Stomach smooth muscle (tissue), 2 donors: ENCODE data around the gene ZNF212.
A peak's percentile ranks its signal among the peaks of the same experiment; 100 is the strongest.
"Not testable (repeated sequence)": the region's sequence is repeated elsewhere in the genome, so short reads cannot be mapped to it uniquely, and the experiment has no call there.

Experiments used
- H3K27ac ChIP-seq: one replicate; pipeline ENCODE4 v1.7.0; 2013; ENCODE audit warnings: mild to moderate bottlenecking, low read length, inconsistent platforms
- H3K27me3 ChIP-seq, 2 donors: one replicate each; pipeline ENCODE4 v1.7.0; 2013; ENCODE audit warnings: low read length in 2 of 2; ENCODE audit not compliant: insufficient read depth in 2 of 2, control insufficient read depth in 1 of 2
- H3K36me3 ChIP-seq, 2 donors: one replicate each; pipeline ENCODE4 v1.7.0; 2013; ENCODE audit warnings: low read length in 2 of 2; ENCODE audit not compliant: control insufficient read depth in 2 of 2, insufficient read depth in 2 of 2
- H3K4me1 ChIP-seq: one replicate; pipeline ENCODE4 v1.7.0; 2013; ENCODE audit warnings: low read length; ENCODE audit not compliant: control insufficient read depth, insufficient read depth
- H3K4me3 ChIP-seq, 2 donors: one replicate each; pipeline ENCODE4 v1.7.0; 2013; ENCODE audit warnings: low read length in 2 of 2
- H3K9ac ChIP-seq, 2 donors: one replicate each; pipeline ENCODE4 v1.7.0; 2013; ENCODE audit warnings: low read length in 2 of 2, mild to moderate bottlenecking in 1 of 2
- H3K9me3 ChIP-seq, 2 donors: one replicate each; pipeline ENCODE4 v1.7.0; 2013; ENCODE audit warnings: low read length in 2 of 2; ENCODE audit not compliant: control insufficient read depth in 2 of 2
- donor health status: healthy.
- donor health status: Pancreatic carcinoma.

Gene ZNF212

DNA sequence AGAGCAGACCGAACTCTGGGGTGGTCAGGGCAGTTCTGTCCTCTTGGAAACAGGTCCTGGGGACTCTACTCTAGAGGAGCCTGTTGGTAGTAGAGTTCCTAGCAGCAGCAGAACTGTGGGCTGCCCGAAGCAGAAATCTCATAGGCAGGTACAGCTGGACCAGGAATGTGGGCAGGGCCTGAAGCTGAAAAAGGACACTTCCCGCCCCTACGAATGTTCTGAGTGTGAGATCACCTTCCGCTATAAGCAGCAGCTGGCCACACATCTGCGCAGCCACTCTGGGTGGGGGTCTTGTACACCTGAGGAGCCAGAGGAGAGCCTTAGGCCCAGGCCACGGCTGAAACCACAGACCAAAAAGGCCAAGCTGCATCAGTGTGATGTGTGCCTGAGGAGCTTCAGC, 14.2 kb downstream of the ZNF212 start:
- no peak overlapping the region for H3K27ac ChIP-seq
- H3K4me1 ChIP-seq = no peaks in the 10 kb centered on the region
- H3K36me3 ChIP-seq = peaks cover 36 to 38% of the 10 kb centered on the region in 2 donors
- no peak overlapping the region for H3K4me3 ChIP-seq
- H3K27me3 ChIP-seq = no peaks in the 10 kb centered on the region
- H3K9me3 ChIP-seq = no peaks in the 10 kb centered on the region
- no peak overlapping the region for H3K9ac ChIP-seq

DNA sequence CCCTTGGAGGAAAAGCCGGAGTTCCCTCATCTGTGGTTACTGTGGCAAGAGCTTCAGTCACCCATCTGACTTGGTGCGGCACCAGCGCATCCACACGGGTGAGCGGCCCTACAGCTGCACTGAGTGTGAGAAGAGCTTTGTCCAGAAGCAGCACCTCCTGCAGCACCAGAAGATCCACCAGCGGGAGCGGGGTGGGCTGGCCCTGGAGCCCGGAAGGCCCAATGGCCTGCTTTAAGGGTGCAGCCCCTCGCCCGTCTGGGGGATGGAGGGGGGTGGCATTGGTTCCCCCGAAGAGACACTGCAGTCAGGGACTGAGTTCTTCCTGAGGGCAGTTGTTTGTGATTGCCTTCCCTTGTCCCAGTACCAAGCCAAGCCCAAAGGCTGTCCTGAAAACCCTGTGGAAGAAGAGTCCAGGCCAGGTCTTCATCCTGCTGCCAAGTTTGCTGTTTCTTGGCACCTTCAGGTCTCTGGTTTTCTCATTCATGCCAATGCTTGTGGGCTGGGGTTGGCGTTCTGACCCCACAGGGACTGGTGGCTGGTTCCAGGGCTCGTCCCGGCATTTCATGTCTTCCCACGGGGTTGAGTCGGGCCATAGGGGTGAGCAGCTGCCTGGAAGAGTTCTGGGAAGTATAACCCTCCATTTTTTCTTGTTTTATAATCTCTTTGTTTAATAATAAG, 14.9 kb downstream of the ZNF212 start:
- H3K36me3 ChIP-seq = peaks cover 36 to 38% of the 10 kb centered on the region in 2 donors
- H3K27me3 ChIP-seq = no peaks in the 10 kb centered on the region
- no peak overlapping the region for H3K27ac ChIP-seq
- H3K4me3 ChIP-seq = no peak overlapping the region
- H3K4me1 ChIP-seq = no peaks in the 10 kb centered on the region
- no peak overlapping the region for H3K9ac ChIP-seq
- H3K9me3 ChIP-seq = no peaks in the 10 kb centered on the region

DNA sequence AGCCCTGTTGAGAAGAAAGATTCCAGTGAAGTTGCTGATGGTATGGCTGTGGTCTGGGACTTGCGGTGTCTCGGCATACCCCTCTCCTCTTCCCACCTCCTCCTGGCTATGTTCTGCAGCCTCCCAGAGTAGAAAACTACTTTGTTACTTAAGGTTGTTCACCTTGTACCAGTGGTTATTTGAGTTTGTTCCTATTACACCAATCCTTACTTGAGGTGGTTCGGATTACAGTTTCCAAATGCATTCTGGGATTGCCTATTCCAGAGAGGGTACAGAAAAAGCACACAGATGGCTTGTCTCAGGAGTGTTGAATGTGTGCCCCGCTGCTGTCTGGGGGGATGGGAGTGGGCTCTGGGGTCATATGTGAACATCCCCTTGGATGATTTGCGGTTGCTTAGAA, 15.7 kb downstream of the ZNF212 start:
- Histone ChIP-seq H3K9me3 (no peaks in the 10 kb centered on the region), H3K4me1 (no peaks in the 10 kb centered on the region), H3K9ac (no peak overlapping the region), H3K4me3 (no peak overlapping the region), H3K36me3 (peaks cover 36 to 38% of the 10 kb centered on the region in 2 donors), H3K27me3 (no peaks in the 10 kb centered on the region), H3K27ac (no peak overlapping the region)

- H3K36me3 ChIP-seq = peaks cover 31 to 33% of the 10 kb centered on the region in 2 donors
- peaks cover 5% of the 10 kb centered on the region for H3K4me1 ChIP-seq
- no peak overlapping the region for H3K4me3 ChIP-seq
- no peaks in the 10 kb centered on the region for H3K27me3 ChIP-seq
- H3K9ac ChIP-seq = no peak overlapping the region
- H3K27ac ChIP-seq = no peak overlapping the region
- H3K9me3 ChIP-seq = no peaks in the 10 kb centered on the region
Observed at GRCh38 chr7:149256568-149256967, 17.1 kb downstream of the ZNF212 start.

DNA sequence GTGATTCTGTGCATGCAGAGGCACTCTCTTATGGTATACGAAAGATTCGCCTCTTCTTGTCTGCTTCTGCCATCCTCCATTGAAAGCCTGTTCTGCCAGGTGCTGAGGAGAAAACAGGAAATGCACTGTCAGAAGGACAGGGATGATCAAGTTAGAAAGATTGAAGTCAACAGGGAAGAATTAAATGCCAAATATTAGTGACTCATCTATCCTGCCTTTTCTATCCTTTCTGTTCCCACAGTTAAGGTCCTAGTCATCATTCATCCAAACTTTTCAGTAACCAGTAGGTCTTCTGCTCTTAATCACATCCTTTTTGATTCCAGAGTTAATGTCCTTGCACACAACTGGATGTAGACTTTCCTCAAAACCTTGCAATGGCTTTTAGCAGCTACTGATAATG, 17.7 kb downstream of the ZNF212 start:
- Histone ChIP-seq H3K4me3 (no peak overlapping the region), H3K4me1 (peaks cover 10% of the 10 kb centered on the region), H3K27ac (no peak overlapping the region), H3K27me3 (no peaks in the 10 kb centered on the region), H3K36me3 (peaks cover 29% of the 10 kb centered on the region in 2 donors), H3K9me3 (no peaks in the 10 kb centered on the region), H3K9ac (no peak overlapping the region)

GRCh38 chr7:149261316-149261828, 21.9 kb downstream of the ZNF212 start:
- peak overlapping the region; percentile 78 to 91 for H3K9ac ChIP-seq

DNA sequence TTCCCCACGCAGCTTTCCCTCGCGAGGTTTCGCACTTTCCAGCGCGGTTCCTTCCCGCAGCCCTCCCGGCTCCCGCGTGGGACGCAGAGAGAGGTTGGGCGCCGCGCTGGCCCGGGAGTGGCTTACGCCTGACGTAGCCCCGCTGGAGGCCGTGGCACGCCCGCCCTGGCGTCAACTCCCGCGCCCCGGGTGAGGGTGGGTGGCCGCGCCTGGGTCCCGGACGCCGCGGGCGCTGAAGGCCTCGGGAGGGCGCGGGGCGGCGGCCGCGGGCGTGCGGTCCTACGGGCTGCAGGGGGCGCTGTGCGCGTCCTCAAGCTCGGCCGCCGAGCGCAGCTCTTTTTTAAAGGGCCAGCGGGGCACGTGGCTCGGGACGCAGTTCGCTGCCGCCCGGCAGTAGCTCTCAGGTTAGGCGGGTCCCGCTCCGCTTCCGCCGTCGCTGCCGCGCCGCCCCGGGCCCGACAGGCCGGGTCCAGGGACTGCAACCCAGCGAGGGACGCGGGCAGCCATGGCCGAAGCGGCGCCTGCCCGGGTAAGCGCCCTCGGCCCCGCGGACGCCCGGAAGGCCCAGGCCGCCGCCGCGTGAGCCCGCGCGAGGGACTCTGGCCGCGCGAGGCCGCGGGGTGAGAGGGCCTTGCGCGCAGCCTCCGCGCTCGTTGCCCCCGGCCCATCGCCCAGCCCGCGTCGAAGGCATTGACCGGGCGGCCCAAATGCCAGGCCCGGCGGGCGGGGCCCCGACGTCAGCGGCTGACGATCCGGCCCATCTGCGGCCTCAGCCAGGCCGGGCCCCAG, 22.6 kb downstream of the ZNF212 start, which contains the start of gene ZNF783:
TSS of gene ZNF783 (plus strand) at position 368 of the 789 bp plus-strand sequence. CDS start at position 506, 138 bp downstream.
- H3K9ac ChIP-seq = peak within 1 kb of the TSS; percentile 78 to 91
- no peaks in the 10 kb centered on the region for H3K27me3 ChIP-seq
- peaks cover 16 to 19% of the 10 kb centered on the region in 2 donors for H3K36me3 ChIP-seq
- H3K27ac ChIP-seq = peak within 1 kb of the TSS; percentile 87
- H3K9me3 ChIP-seq = no peaks in the 10 kb centered on the region
- H3K4me3 ChIP-seq = peak within 1 kb of the TSS; percentile 73 to 75
- peaks cover 17% of the 10 kb centered on the region for H3K4me1 ChIP-seq

More at GRCh38 chr7:149261316-149261828, 21.9 kb downstream of the ZNF212 start:
- Histone ChIP-seq H3K27me3 (no peaks in the 10 kb centered on the region), H3K9me3 (no peaks in the 10 kb centered on the region), H3K27ac (peak overlapping the region; percentile 87), H3K4me3 (peak overlapping the region; percentile 73 to 75), H3K4me1 (peaks cover 17% of the 10 kb centered on the region), H3K36me3 (peaks cover 12% of the 10 kb centered on the region in 2 donors)

DNA sequence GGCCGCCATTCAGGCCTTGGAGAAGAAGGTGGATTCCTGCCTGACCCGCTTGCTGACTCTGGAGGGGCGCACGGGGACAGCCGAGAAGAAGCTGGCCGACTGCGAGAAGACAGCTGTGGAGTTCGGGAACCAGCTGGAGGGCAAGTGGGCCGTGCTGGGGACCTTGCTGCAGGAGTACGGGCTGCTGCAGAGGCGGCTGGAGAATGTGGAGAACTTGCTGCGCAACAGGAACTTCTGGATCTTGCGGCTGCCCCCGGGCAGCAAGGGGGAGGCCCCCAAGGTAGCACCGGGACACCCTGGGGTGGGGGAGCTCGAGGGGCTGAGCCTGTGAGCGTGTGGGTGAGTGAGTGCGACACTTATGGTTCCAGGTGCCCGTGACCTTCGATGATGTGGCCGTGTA, 27.0 kb downstream of the ZNF212 start:
- no peaks in the 10 kb centered on the region for H3K9me3 ChIP-seq
- no peak overlapping the region for H3K4me3 ChIP-seq
- H3K27me3 ChIP-seq = no peaks in the 10 kb centered on the region
- no peak overlapping the region for H3K9ac ChIP-seq
- H3K36me3 ChIP-seq = peaks cover 29 to 36% of the 10 kb centered on the region in 2 donors
- peaks cover 13% of the 10 kb centered on the region for H3K4me1 ChIP-seq
- H3K27ac ChIP-seq = no peak overlapping the region

- Histone ChIP-seq H3K4me3 (no peak overlapping the region), H3K9ac (no peak overlapping the region), H3K27me3 (no peaks in the 10 kb centered on the region), H3K27ac (no peak overlapping the region), H3K36me3 (peaks cover 30 to 41% of the 10 kb centered on the region in 2 donors), H3K4me1 (peaks cover 3% of the 10 kb centered on the region), H3K9me3 (no peaks in the 10 kb centered on the region)
Observed at GRCh38 chr7:149267733-149268132, 28.3 kb downstream of the ZNF212 start.

DNA sequence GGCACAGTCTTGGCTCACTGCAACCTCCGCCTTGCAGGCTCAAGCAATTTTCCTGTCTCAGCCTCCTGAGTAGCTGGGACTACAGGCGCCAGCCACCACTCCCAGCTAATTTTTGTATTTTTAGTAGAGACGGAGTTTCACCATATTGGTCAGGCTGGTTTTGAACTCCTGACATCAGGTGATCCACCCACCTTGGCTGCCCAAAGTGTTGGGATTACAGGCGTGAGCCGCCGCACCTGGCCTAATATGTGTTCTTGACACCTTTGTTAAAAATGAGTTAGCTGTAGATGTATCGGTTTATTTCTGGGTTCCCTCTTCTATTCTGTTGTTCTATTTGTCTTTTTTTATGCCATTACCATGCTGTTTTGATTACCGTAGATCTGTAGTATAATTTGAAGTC, 35.0 kb downstream of the ZNF212 start:
- H3K27me3 ChIP-seq, H3K4me3 ChIP-seq, H3K9ac ChIP-seq, H3K9me3 ChIP-seq, H3K4me1 ChIP-seq, H3K27ac ChIP-seq: not testable (repeated sequence)
- H3K36me3 ChIP-seq = peaks cover 33 to 39% of the 10 kb centered on the region in 2 donors
